Brain microvascular endothelial cell (primary cell): ENCODE results near the gene ACTN1.

Experiments
- DNase-seq: peaks from one replicate; pipeline ENCODE4 v3.0.0-alpha.2; 2020
- H3K27ac ChIP-seq: fragments of 250-450 bp; sonication (Bioruptor Pico); 2 replicates; pipeline ENCODE4 v1.5.1; 2020; ENCODE audit warnings: mild to moderate bottlenecking, moderate library complexity
- H3K27me3 ChIP-seq: fragments of 250-450 bp; sonication (Bioruptor Pico); replicated peaks from 2 replicates; pipeline ENCODE4 v1.5.1; 2020; ENCODE audit warnings: mild to moderate bottlenecking
- H3K36me3 ChIP-seq: fragments of 250-450 bp; sonication (Bioruptor Pico); replicated peaks from 2 replicates; pipeline ENCODE4 v1.5.1; 2020; ENCODE audit warnings: mild to moderate bottlenecking
- H3K4me3 ChIP-seq: 2 replicates; pipeline ENCODE4 v1.5.1; 2011; ENCODE audit warnings: low read depth, mild to moderate bottlenecking, control low read depth, low read length, moderate library complexity
- CTCF ChIP-seq: IDR thresholded peaks from 2 replicates; pipeline ENCODE4 v1.5.1; 2011; ENCODE audit warnings: low read depth, mild to moderate bottlenecking, moderate library complexity, low read length, control low read depth, inconsistent platforms; ENCODE audit errors: missing control alignments
- in situ Hi-C: cut with HindIII; loops from 2 replicates; pipeline ENCODE4 v1.10.0; 2017; ENCODE audit warnings: low sequenced_read_pairs, low pct_ligation_motif_present

Gene ACTN1

GRCh38 chr14:68843471-68844209 is 135.5 kb downstream of the ACTN1 start:
- peak; percentile 96 for TF ChIP-seq CTCF
- peak overlapping the region; percentile 4 for H3K4me3 ChIP-seq
- in situ Hi-C loops: no loop called here

GRCh38 chr14:68842298-68842697 is 136.8 kb downstream of the ACTN1 start:
- Histone ChIP-seq H3K27me3 (no peaks in the 10 kb centered on the region), H3K27ac (no peak overlapping the region), H3K36me3 (peaks cover 6% of the 10 kb centered on the region), H3K4me3 (no peak overlapping the region)
- TF ChIP-seq CTCF: no peak
- in situ Hi-C loops: no loop called here
- no peak for DNase-seq

More at GRCh38 chr14:68843471-68844209, 135.5 kb downstream of the ACTN1 start:
- no peaks in the 10 kb centered on the region for H3K27me3 ChIP-seq
- peak; percentile 67 for DNase-seq
- no peak overlapping the region for H3K27ac ChIP-seq
- peaks cover 6% of the 10 kb centered on the region for H3K36me3 ChIP-seq

GRCh38 chr14:68841016-68841809 is 137.9 kb downstream of the ACTN1 start:
- Histone ChIP-seq H3K4me3 (no peak overlapping the region), H3K27me3 (no peaks in the 10 kb centered on the region), H3K27ac (peak overlapping the region; percentile 11), H3K36me3 (peaks cover 6% of the 10 kb centered on the region)
- no peak for TF ChIP-seq CTCF
- DNase-seq: no peak
- in situ Hi-C loops: no loop called here

GRCh38 chr14:68840454-68840853 is 138.6 kb downstream of the ACTN1 start:
- Histone ChIP-seq H3K27ac (no peak overlapping the region), H3K27me3 (no peaks in the 10 kb centered on the region), H3K36me3 (peaks cover 8% of the 10 kb centered on the region), H3K4me3 (no peak overlapping the region)
- TF ChIP-seq CTCF: no peak
- no peak for DNase-seq
- in situ Hi-C loops: no loop called here

- in situ Hi-C loops: no loop called here
- no peak for TF ChIP-seq CTCF
- no peaks in the 10 kb centered on the region for H3K27me3 ChIP-seq
- no peak overlapping the region for H3K4me3 ChIP-seq
- H3K36me3 ChIP-seq: peaks cover 8% of the 10 kb centered on the region
- DNase-seq: no peak
- H3K27ac ChIP-seq: no peak overlapping the region
Measured at GRCh38 chr14:68836082-68836481, 143.0 kb downstream of the ACTN1 start.
